ENCODE data around the gene AKNA. TPM values are rescaled to one million over a fixed set of nuclear protein-coding genes. Genes with fewer than 3 reads are reported as not detected.

The AKNA gene
- polyA plus RNA-seq, 2 of the 4 experiments (the other 2 are of a cell fraction) = 2.7 to 4.6 TPM

GRCh38 chr9:114357911-114358328 lies 29.9 kb downstream of the AKNA start (continued):
- TF ChIP-seq CBX2 (IDR thresholded peaks at IDR 0.05; ENCODE audit: borderline replicate concordance, low read depth) = no peak

- no peak for DNase-seq (ENCODE audit: low read depth in 1 of 2, low spot score in 1 of 2)
- Histone ChIP-seq H3K4me1 (peaks cover 3% of the 10 kb centered on the region; the same call in 1 of the 3 replicates), H3K27ac (no peak overlapping the region), H3K4me2 (no peak overlapping the region), H3K9me3 (no peaks in the 10 kb centered on the region), H3K4me3 (no peak overlapping the region)
- POLR2A ChIA-PET = no interaction called here
- no peak for TF ChIP-seq POLR2AphosphoS2 (conservative IDR thresholded peaks at IDR 0.05; ENCODE audit: low read length)
- TF ChIP-seq JUN (IDR thresholded peaks at IDR 0.05) = no peak
- TF ChIP-seq CEBPB (IDR thresholded peaks at IDR 0.05) = no peak
- no peak for TF ChIP-seq HMGXB4 (CRISPR knock-in tag; IDR thresholded peaks at IDR 0.05; ENCODE audit: borderline replicate concordance)
- TF ChIP-seq HOXA7 (CRISPR knock-in tag; IDR thresholded peaks at IDR 0.05) = no peak
- no peak for TF ChIP-seq NPAS2 (CRISPR knock-in tag; IDR thresholded peaks at IDR 0.05; ENCODE audit: borderline replicate concordance)
- no peak for TF ChIP-seq CHD2 (IDR thresholded peaks at IDR 0.05; ENCODE audit: low read length, partially characterized antibody)
- no peak for TF ChIP-seq NFE2L2 (conservative IDR thresholded peaks at IDR 0.05; ENCODE audit: low read length)
- TF ChIP-seq POLR2A (IDR thresholded peaks at IDR 0.05; ENCODE audit: low read length) = no peak
- no peak for TF ChIP-seq MAFK (IDR thresholded peaks at IDR 0.05; ENCODE audit: partially characterized antibody)
- TF ChIP-seq ELK1 (IDR thresholded peaks at IDR 0.05; ENCODE audit: low read depth, low read length) = no peak
- no peak for TF ChIP-seq RCOR1 (IDR thresholded peaks at IDR 0.05; ENCODE audit: low read depth, low read length)
- no peak for TF ChIP-seq EP300 (IDR thresholded peaks at IDR 0.05)
- no peak for TF ChIP-seq KDM1A (IDR thresholded peaks at IDR 0.05; ENCODE audit: low read depth)
- TF ChIP-seq BCL3 (IDR thresholded peaks at IDR 0.05) = no peak
- ATAC-seq = no peak
- 88% methylated on average over 6 of the region's 6 CpGs for whole genome bisulfite sequencing (ENCODE audit: missing lambda C conversion rate)
- CTCF ChIA-PET = interaction anchor here (0.7 to 0.9 kb wide), 2 partner anchors 10 to 49 kb away, joined by 3 read pairs; no protein-coding TSS in a partner anchor
- FAIRE-seq = no peak
Observed at GRCh38 chr9:114357360-114357759, 30.4 kb downstream of the AKNA start.

GRCh38 chr9:114356792-114357191 lies 31.0 kb downstream of the AKNA start:
- no peaks in the 10 kb centered on the region for H3K9me3 ChIP-seq
- no peak overlapping the region for H3K4me3 ChIP-seq
- no peak for FAIRE-seq
- peaks cover 3% of the 10 kb centered on the region; the same call in 1 of the 3 replicates for H3K4me1 ChIP-seq
- ChIA-PET CTCF (interaction anchor here (1.2 to 2.1 kb wide), 3 partner anchors 10 to 18 kb away, joined by 5 to 6 read pairs (median 5); no protein-coding TSS in a partner anchor), POLR2A (no interaction called here)
- H3K27ac ChIP-seq = no peak overlapping the region
- DNase-seq (ENCODE audit: low read depth in 1 of 2, low spot score in 1 of 2) = no peak
- WGBS (ENCODE audit: missing lambda C conversion rate) = 81% methylated on average over 6 of the region's 6 CpGs
- 0 out of 6 replicates have a peak, but pooled peaks of 1 of the 2 experiments have one; percentile 10 for ATAC-seq
- TF ChIP-seq NR3C1 (IDR thresholded peaks at IDR 0.05) (no peak), RFX5 (IDR thresholded peaks at IDR 0.05) (no peak), TP53 (CRISPR knock-in tag; IDR thresholded peaks at IDR 0.05) (no peak), HOXA7 (CRISPR knock-in tag; IDR thresholded peaks at IDR 0.05) (no peak), RNF2 (IDR thresholded peaks at IDR 0.05; ENCODE audit: borderline replicate concordance, low read depth) (no peak), ATOH8 (CRISPR knock-in tag; IDR thresholded peaks at IDR 0.05; ENCODE audit: low read depth) (no peak), NPAS2 (CRISPR knock-in tag; IDR thresholded peaks at IDR 0.05; ENCODE audit: borderline replicate concordance) (no peak)
- no peak overlapping the region for H3K4me2 ChIP-seq
